ENCODE measurements around the gene CUBN.

CUBN gene

GRCh38 chr10:17129741-17130140, at the start of gene CUBN:
Gene CUBN (minus strand): TSS chr10:17129811. CDS start chr10:17129765, 46 bp downstream.
- DNase-seq: no peak

- no peak for DNase-seq
Measured at GRCh38 chr10:17179002-17179401, 49.4 kb upstream of the CUBN start.

GRCh38 chr10:17178006-17178405, 48.4 kb upstream of the CUBN start:
- DNase-seq: no peak

- no peak for DNase-seq
Measured at GRCh38 chr10:17177014-17177413, 47.4 kb upstream of the CUBN start.

- no peak for DNase-seq
Measured at GRCh38 chr10:17176091-17176490, 46.5 kb upstream of the CUBN start.

GRCh38 chr10:17175551-17175950, 45.9 kb upstream of the CUBN start:
- DNase-seq: no peak

GRCh38 chr10:17174626-17175025, 45.0 kb upstream of the CUBN start:
- DNase-seq: no peak

- no peak for DNase-seq
Measured at GRCh38 chr10:17171141-17171641, 41.6 kb upstream of the CUBN start.

GRCh38 chr10:17169803-17170202, 40.2 kb upstream of the CUBN start:
- DNase-seq: no peak

- DNase-seq: no peak
Measured at GRCh38 chr10:17166699-17167098, 37.1 kb upstream of the CUBN start.

- DNase-seq: no peak
Measured at GRCh38 chr10:17162828-17163227, 33.2 kb upstream of the CUBN start.

- no peak for DNase-seq
Measured at GRCh38 chr10:17161775-17162174, 32.2 kb upstream of the CUBN start.

- DNase-seq: no peak
Measured at GRCh38 chr10:17157024-17157423, 27.4 kb upstream of the CUBN start.

GRCh38 chr10:17155826-17156225, 26.2 kb upstream of the CUBN start:
- no peak for DNase-seq

- no peak for DNase-seq
Measured at GRCh38 chr10:17154116-17154515, 24.5 kb upstream of the CUBN start.

GRCh38 chr10:17153321-17153720, 23.7 kb upstream of the CUBN start:
- DNase-seq: no peak

GRCh38 chr10:17151716-17152115, 22.1 kb upstream of the CUBN start:
- no peak for DNase-seq

- DNase-seq: no peak
Measured at GRCh38 chr10:17147884-17148489, 18.4 kb upstream of the CUBN start.

- no peak for DNase-seq
Measured at GRCh38 chr10:17146892-17147291, 17.3 kb upstream of the CUBN start.

GRCh38 chr10:17145239-17145638, 15.6 kb upstream of the CUBN start:
- no peak for DNase-seq

GRCh38 chr10:17144757-17145156, 15.1 kb upstream of the CUBN start:
- no peak for DNase-seq

GRCh38 chr10:17144032-17144431, 14.4 kb upstream of the CUBN start:
- no peak for DNase-seq

GRCh38 chr10:17143055-17143690, 13.6 kb upstream of the CUBN start:
- DNase-seq: no peak

- no peak for DNase-seq
Measured at GRCh38 chr10:17141504-17142229, 12.1 kb upstream of the CUBN start.
